Stimulated activated CD4-positive, alpha-beta T cell treated with anti-CD3 and anti-CD28 coated beads, Interleukin-4, amount 100 ng/mL, for 1 hour (primary cell): ENCODE results near the gene PDLIM4.

ENCODE experiments used
- DNase-seq: peaks from one replicate; pipeline ENCODE4 v3.0.0-alpha.2; 2020

PDLIM4 gene

DNA sequence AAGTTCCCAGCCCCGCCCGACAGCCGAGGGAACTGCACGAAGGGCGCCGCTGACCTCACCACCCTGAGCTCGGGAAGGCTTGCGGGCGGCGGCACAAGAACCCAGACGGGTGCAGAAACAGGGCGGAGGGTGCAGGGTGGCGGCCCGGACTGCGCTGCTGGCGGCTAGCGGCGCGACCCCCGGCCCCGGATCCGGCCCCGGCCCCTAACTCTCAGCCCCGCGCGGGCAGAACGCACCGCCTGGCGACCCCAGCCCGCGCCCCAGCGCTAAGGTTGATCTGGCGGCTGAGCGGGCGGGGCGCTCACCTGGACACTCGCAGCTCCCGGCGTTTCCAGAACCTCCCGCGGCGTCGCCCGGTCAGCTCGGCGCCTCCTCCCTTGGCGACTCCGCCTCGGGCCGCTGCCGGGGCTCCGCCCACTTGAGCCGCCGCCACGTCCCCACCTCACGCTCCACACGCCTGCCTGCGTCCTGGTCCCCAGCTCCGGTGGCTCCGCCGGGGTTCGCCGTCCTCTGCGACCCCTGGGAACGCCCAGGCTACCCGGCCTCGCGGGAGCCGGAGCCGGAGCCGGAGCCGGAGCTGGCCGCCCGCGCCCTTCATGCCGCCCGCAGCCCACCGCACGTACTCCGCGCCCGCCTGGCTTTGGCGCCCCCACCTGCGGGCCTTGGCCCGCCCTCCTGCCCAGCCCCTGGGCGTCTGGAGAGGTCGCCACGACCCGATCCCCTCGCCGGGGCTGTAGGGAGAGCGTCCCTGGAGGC lies 29.8 kb upstream of the PDLIM4 start, which contains the start of gene P4HA2:
Gene P4HA2, minus strand, starts transcription at position 369 of the 756 bp plus-strand sequence. CDS start 9,227 bp downstream, outside the sequence.
- peak; percentile 31 for DNase-seq

DNA sequence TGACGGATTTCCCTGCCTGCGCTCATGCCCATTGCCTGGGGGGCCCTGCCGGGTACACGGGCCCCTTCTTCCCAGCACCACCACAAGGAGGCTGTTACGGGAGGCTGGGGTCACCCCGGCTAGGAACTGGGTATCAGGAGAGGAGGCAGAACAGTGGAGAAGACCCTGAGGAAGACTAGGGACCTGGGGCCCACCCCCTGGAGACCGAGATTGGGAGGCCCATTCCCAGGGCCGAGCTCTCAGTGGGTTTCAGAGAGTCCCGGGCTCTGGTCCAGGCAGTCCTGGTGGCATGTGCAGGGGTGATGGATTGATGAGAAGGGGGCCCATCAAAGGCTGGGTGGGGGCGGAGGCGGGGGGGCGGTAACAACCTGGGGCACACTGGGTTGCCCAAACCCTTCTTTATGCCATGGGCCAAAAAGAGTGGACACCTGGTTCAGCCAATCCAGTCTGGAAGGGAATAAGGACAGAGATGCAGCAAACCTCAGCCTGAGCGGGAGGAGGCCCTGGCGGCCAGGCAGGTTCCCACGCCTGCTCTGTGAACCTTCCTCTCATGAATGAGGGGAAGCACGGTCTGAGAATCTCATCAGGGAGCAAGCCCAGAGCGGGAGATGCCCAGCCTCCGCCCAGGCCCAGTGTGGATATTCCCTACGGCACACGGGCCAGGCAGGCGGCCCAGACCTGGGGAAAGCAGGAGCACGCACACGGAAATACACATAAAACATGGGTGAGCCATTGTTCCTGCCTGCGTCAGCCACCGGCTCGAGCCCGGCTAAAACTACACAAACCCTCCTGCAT lies 29.1 kb upstream of the PDLIM4 start:
- no peak for DNase-seq

DNA sequence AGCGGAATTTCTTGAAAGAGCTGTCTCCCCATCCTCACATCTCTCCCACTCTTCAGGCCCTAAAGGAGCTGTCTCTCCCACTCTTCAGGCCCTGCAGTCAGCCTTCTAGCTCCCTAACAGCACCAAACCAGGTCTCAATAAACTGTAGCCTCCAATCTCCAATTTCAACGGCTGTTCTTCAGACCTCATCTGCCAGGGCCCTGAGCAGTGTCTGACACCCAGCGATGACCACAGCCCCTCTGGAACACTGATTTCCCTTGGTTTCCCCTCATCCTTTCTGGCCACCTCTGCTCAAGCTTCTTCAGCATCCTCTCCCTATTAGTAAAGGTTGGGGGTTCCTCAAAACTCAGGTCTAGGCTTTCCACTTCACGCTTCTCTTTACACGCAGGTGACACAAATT lies 28.3 kb upstream of the PDLIM4 start:
- DNase-seq, result no peak

DNA sequence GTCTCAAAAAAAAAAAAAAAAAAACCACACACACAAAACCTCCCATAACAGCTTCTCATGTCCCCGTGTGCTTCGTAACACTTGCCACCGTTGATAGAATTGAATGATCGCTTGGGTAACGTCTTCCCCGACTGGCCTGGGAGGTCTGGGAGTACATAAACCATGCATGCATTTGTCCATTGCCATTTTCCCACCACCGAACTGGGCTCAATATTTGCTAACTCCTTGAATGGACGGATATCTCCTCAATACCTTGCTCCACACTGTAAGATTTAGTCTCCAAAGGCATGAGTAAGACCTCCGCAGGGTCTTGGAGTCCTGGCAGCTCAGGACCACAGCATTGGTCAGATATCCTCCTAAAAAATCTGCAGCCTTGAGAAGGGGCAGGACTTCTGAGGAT lies 26.6 kb upstream of the PDLIM4 start:
- no peak for DNase-seq

DNA sequence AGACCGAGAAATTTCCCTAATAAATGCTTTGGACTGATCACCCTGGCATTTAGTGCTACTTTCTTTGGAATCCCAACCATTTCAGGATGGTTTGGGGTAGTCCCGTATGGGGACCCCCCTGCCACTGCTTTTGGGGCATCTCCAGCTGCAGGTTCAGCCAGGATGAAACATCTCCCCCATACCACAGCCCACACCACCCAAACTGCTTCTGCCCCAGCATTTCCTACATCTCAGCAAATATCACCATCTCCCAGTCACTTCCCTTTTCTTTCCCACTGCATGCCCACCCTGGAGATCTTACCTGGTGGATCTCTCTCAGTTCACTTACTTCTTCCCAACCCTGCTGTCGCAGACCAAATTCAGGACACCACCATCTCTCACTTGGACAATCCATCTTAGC lies 25.0 kb upstream of the PDLIM4 start:
- DNase-seq, result no peak

DNA sequence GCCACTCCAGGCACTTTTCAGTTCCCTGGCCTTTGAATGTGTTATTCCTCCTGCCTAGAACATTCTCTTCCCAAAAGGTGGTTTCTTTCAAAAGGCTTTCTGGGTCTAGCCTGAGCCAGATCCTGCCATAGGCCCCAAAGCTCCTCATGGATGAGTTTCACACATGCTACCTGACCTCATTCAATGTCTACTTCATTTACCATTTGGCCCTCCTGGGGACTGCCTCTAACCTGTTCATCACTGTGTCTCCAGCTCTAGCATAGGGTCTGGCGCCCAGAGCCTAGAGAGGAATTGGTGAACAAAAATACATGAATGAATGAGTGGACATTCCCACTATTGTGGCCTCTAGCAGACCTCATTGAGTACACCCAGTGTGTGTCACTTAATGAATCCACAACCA lies 24.4 kb upstream of the PDLIM4 start:
- no peak for DNase-seq

DNA sequence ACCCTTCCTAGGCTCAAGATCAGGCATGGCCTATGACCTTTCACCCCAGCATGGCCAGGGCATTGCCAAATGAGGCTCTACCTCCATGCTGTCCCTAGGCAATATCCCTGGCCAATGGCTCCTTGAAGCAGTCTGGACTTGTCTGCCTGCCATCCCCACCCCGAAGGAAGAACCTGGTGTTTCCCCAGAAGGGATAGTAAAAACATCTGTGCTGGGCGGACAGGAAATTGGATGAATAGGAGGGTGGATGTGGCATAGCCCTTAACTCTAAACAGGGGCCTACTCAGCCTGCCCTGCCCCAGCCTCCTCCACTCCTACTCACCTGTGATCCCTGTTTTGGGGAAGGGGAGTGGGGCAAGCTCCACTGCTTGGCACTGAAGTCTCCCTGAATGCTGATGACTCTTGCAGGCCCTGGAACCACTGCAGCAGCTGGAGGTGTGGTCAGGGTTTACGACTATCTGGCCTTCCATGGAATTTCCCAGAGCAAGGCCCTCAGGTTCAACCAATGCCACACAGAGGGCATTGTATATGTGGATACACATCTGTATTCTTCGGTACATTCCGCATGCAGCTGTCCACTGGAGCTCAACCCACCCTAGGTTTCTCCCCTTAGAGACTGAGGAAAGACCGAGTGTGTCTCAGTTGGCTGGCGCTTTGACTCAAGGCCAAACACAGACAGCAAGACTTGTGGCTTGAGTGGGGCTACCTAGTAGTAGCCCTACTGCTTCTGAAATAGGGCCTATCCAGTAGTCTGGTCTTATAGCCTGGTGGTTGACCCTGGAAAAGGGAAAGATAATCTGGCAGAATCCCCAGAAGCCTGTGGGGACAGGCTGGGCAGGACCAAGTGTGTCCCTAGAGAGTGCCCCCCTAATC lies 23.4 kb upstream of the PDLIM4 start:
- no peak for DNase-seq

DNA sequence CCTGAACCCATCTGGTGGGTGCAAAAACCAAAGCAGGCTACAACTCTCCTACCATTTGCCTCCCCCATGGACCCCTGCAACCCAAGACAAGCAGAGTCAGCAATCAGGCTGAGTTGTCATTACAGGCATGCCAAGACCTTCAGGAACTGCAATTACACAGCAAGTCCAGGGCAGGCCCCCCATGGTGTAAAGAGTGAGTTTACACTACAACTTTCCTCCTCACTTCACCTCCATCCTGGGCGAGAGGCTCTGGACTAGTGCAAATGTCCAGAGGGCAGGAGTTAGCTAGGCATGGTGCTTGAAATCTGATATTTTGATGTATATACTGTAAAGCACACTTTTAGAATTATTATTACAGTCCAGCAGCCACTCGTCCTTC lies 22.8 kb upstream of the PDLIM4 start:
- no peak for DNase-seq

DNA sequence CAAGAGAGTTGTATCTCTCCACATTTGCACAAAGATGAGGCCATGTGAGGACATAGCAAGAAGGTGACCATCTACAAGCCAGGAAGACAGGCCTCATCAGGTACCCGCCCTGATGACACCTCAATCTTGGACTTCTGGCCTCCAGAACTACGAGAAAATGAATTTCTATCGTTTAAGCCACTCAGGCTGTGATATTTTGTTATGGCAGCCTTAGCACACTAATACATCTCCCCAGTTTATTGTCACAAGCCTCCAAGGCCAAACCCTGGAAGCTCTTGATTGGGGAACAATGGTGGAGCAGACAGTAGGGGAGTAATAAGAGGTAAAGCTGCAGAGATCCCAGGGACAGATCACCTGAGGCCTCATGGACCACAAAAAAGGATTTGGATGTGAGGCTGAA lies 22.2 kb upstream of the PDLIM4 start:
- DNase-seq, result no peak

DNA sequence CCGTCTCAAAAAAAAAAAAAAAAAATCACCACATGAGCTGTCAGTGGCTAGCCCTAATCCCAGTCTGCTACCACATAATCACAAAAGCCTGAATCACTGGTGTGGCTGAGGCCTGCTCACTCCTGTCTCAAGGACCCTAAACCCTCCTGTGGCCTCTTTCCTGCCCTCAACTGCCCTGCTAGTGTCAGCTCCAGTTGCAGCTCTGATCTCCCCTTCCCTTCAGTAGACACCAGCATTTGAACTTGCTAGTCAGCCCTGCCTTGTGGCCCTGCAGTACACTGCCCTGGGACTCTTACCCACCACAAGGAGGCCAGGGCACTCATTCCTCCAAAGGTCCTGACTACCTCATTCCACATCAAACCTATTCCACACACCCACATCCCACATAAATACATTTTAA lies 20.4 kb upstream of the PDLIM4 start:
- DNase-seq, result no peak

DNA sequence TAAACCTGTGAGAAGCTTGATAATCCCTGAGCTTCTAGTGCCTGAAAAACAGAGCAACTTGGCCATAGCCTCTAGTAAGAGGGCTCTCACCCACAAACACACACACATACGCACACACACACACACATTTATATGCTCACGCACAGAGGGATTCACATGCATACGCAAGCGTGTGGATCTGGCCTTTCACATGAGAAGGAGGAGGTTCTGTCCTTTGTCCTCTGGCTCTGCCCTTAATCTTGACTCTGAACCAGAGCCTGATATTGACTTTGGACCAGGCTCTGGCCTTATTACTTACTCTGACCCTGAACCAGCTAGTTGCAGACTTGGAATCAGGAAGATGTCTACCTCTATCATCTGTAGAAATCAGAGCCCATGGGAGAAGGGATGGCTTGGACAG lies 19.8 kb upstream of the PDLIM4 start:
- no peak for DNase-seq

DNA sequence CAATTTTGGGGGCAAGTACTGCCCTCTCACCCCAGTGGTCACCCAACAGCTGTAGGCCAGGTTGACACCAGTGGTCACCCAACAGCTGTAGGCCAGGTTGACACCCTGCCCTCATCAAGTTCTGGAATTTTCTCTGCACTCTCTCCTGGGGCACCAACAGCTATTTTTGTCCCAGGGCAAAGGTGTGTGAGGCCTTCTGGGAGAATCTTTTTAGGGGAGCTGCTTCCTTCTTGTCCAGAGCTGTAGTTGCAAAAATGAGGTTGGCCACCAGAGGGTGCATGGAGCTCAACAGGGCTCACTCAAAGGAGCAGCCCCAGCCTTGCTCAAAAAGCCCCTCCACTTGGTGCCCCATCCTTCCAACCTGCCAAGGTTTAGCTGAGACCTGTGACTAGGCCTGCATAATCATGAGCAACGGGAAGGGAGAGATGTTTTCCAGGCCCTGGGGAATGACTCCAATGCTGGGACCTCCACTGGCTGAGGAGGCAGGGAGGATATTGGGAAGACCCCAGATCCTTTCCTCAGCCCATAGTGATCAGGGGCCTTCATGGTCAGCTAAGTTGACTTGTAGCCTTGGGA lies 19.2 kb upstream of the PDLIM4 start:
- DNase-seq, result peak; percentile 78

DNA sequence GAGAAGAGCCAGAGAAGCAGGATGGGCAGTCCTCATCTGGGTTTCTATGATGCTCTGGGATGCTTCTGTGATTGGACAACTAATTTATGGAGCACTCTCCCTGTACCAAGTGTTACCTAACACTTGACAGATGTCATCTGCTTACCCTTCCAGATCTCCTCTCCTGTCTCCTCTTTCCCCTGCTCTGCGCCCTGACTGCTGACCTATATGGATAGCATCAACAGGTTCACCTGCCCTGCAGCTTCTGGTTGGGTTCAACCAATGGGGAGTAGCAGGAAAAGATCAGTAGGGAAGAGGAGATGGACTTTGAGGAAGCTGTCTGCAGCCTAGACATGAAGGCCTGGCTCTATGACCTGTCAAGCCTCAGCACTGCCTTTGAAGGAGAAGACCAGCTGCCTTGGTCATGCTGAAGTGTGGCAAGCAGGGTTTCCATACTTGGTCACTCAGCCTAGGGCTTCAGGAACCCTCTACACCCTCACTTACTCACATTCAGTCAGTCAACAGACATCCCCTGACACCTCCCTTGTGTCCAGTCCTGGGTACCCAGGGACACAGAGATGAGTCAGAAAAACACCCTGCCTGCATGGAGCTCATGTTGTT lies 18.5 kb upstream of the PDLIM4 start:
- no peak for DNase-seq

DNA sequence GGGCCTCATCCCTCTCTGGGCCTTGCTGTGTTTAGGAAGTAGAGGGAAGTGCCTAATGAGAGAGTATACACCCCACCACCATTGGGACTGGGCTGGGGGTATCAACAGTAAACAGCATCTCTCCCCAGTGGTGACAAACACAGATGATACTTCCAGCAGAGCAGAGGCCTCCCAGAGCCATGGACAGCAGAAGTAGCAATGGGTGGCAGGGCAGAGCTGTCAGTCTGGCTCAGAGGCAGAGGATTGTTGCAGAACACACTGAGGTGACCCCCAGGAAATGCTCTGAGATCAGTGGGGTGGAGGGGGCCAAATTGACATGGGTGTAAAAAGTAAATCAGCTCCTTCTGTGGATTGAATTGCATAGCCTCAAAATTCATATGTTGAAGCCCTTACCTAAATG lies 17.7 kb upstream of the PDLIM4 start:
- DNase-seq, result no peak

DNA sequence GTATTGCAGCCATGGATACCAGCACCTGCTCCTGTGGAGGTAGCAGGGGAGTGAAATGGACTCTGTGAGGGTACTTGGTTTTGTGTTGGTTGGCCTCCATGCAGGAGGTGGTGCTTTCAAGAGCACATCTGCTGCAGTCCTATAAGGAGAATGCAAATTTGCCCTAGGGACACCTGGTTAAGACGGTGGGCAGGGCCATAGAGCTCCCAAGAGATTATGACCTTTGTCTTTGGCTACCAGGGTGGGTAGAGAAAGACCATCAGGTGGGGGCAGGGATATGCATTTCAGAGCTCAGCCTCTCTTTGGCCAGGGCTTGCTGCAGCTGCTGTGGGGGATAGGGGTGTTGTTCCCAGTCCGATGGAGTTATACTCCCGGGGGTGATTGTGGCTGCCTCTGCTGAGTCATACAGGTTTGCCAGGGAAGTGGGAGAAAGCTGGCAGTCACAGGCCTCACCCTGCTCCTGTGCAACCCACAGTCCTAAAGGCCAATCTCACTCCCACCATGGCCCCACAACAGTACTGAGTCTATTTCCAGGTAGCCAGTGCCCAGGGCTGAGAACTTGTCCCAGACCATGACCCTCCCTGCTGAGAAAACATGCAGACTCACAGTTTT lies 14.0 kb upstream of the PDLIM4 start:
- no peak for DNase-seq

DNA sequence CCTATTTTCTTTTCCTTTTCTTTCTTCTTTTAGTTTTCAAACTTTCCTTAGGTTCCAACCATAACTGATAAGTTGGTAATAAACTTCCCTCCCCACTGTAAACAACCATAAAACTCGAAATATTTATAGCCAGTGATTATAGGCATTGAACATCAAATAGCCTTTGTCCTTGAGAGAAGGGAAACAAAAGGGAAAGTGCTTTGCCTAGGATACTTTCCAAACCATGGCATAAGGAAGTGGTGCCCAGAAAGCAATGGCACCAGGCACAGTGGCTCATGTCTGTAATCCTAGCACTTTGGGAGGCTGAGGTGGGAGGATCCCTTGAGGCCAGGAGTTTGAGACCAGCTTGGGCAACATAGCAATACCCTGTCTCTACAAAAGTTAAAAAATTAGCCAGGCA lies 11.9 kb upstream of the PDLIM4 start:
- DNase-seq, result no peak

DNA sequence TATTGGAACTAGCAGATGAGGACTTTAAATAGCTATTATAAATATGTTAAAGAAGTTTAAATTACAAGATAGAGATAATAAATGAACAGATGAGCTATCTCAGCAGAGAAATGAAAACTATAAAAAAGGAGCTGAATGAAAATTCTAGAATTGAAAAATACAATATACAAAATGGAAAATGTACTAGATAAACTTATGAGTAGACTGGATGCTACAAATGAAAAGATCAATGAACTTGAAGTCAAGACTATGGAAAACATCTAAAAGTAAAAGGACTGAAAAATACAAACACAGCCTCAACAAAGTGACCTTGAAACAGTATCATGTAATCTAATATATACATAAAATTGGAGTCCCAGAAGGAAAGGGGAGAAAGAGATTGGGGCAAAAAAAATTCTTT lies 10.7 kb upstream of the PDLIM4 start:
- no peak for DNase-seq

DNA sequence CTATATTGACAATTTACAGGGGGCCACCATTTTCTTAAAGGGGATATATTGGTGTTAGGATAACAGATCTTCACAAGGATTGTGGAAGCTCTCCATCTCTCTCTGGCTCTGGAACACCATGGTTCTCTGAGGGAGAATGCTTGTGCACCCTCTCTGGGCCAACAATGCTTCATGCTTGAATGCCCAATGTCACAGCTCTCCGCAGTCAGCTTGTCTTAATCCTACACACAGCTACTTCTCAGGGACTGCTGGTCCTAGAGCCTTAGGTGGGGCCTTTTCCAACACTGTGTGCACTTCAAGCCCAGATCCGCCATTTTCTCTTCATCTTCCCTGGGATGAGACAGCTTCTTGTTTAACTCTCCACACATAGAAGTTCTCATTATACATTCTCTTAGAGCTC lies 6.9 kb upstream of the PDLIM4 start:
- DNase-seq, result no peak

DNA sequence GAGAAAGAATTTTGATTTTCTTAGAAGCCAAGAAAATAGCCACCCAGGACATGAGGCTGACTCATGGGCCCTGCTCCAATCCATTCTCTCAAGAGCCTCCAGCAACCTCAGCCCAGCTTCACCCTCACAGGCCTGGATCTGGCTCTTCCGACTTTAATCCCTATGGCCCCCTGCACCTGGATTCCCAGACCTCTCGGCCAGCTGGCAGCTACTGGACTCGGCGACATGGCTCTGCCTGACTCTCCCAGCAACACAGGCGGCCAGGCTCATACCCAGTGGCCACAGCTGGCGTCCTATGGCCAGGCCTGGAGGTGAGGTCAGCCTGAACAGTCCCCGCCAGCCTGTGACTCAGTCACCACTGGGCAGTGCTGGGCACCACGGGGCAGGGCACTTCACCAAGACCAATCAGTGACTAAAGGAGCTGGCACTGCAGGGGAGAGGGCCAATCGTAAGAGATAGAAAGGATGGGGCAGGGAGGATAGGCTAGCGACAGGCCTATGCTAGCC lies 6.2 kb upstream of the PDLIM4 start:
- no peak for DNase-seq

DNA sequence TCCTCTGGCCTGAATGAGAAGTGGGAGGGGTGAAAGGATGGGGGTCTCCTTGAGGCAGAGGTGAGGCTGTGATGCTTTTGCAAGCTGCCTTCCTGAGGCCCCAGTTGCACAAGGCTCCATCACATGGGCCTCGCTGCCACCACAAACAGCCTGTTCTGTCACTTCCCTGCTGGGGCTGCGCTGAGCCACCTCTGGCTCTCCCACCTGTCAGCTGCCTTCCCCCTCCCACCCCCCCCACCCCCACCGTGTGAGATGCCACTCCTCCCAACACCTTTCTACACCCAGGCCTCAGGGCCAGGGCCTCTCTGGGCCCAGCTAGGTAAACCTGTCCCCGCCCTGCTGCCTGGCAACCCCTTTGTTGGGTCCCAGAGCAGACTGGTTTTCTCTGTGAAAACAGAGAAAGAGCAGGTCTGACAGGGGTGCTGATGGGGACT lies 4.5 kb upstream of the PDLIM4 start:
- DNase-seq, result no peak

DNA sequence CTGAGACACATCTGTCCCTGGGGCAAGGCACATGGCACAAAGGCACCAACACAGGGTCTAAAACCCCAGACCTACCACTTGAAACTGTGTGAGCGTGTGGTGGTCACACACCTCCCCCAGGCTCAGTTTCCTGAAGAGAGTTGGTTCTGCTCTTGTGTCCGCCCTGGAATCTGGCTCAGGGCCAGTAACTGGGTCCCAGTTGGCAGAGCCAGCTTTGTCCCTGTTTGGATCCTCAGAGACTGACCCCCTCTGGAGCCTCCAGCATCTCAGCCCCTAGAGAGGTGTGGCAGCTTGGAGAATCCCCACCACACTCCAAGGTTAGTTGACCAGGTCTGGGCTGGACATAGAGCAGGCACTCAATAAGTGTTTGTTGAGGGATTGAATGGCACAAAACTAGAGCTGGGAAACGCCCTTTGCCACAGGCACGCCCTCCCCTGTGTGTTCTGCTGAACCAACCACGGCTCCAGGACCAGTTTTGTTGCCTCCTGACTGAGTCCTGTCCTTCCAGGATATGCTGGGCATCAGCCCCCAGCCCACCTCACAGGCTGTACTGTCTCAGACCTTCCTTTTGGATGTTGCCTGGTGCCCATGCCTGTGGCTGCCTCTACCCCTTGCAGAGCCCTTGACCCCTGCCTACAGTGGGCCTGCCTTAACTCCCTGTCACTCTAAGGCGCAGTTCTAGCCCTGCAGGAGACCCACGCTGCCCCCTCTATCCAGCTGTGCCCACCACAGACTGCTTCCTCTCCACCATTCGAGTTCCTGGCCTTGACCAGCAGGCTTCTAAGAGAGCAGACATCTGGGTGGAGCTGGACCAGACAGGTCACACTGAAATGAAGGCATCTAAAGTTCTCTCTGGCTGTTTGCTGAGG lies 3.8 kb upstream of the PDLIM4 start:
- no peak for DNase-seq
